Loucy (cell line): ENCODE results near the gene SYT9.

ENCODE experiments used
- EZH2phosphoT487 ChIP-seq: fragments of 200-600 bp; IDR thresholded peaks from 2 replicates; pipeline ENCODE4 v1.6.1; 2018; ENCODE audit warnings: antibody characterized with exemption, mild to moderate bottlenecking, moderate library complexity, borderline replicate concordance
- TF ChIP-seq, protein P1 (sequence below): fragments of 200-600 bp; sonication (generic); conservative IDR thresholded peaks from 2 replicates; pipeline ENCODE4 v1.5.1; 2014; ENCODE audit warnings: mild to moderate bottlenecking, antibody characterized with exemption, low read length

DNA sequence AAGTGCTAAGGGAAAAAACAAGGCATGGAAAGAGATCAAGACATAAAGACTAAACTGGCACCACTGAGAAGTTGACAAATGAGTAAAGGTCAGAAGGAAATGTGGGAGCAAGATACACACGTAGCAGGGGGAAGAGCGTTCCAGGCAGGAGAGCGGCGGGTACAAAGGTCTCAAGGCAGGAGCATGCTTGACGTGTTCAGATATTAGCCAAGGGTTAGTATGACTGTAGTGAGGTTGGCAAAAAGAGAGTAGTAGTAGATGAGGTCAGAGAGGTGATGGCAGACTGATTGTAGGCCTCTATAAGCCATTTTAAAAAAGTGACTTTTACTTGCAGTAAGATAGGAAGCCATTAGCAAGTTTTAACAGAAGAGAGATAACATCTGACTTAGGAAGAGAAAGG is 9.9 kb downstream of the SYT9 start:
- TF ChIP-seq, protein P1, sequence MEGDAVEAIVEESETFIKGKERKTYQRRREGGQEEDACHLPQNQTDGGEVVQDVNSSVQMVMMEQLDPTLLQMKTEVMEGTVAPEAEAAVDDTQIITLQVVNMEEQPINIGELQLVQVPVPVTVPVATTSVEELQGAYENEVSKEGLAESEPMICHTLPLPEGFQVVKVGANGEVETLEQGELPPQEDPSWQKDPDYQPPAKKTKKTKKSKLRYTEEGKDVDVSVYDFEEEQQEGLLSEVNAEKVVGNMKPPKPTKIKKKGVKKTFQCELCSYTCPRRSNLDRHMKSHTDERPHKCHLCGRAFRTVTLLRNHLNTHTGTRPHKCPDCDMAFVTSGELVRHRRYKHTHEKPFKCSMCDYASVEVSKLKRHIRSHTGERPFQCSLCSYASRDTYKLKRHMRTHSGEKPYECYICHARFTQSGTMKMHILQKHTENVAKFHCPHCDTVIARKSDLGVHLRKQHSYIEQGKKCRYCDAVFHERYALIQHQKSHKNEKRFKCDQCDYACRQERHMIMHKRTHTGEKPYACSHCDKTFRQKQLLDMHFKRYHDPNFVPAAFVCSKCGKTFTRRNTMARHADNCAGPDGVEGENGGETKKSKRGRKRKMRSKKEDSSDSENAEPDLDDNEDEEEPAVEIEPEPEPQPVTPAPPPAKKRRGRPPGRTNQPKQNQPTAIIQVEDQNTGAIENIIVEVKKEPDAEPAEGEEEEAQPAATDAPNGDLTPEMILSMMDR, result no peak
- TF ChIP-seq EZH2phosphoT487, result no peak
